Suprapubic skin (tissue), 3 donors: ENCODE data around the gene C1R.

Source experiments
- POLR2A ChIP-seq, 2 donors: fragments of 450-650 bp; IDR thresholded peaks; one replicate each; pipeline ENCODE4 v1.6.1; 2017; ENCODE audit warnings: antibody characterized with exemption in 2 of 2, mild to moderate bottlenecking in 2 of 2, moderate library complexity in 2 of 2
- TF ChIP-seq, protein P1 (sequence below), 2 donors: fragments of 200-600 bp in 1 of 2; fragments of 450-650 bp in 1 of 2; sonication (generic) in 1 of 2; IDR thresholded peaks; one replicate each; pipeline ENCODE4 v1.5.1; 2016 to 2019; ENCODE audit warnings: antibody characterized with exemption in 2 of 2, mild to moderate bottlenecking in 1 of 2, moderate library complexity in 1 of 2

DNA sequence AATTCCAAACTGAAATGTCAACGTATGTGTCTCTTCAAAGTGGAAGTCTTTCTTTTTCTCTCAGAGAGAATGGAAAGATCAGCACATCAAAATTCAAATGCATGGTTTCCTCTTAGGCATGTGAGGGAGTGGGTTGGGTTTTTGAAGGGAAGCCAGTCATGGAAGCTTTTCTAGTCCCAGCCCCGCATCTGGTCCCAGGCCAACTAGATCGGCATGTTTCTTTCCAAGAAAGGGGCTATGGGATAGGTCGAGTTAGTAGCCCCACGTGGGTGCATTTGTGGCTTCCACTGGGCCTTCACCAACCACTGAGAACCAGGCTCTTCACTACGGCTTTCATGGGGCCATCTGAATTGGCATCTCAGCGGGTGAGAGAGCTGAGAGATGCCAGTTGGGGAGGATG lies 25.1 kb downstream of the C1R start:
- TF ChIP-seq, protein P1, sequence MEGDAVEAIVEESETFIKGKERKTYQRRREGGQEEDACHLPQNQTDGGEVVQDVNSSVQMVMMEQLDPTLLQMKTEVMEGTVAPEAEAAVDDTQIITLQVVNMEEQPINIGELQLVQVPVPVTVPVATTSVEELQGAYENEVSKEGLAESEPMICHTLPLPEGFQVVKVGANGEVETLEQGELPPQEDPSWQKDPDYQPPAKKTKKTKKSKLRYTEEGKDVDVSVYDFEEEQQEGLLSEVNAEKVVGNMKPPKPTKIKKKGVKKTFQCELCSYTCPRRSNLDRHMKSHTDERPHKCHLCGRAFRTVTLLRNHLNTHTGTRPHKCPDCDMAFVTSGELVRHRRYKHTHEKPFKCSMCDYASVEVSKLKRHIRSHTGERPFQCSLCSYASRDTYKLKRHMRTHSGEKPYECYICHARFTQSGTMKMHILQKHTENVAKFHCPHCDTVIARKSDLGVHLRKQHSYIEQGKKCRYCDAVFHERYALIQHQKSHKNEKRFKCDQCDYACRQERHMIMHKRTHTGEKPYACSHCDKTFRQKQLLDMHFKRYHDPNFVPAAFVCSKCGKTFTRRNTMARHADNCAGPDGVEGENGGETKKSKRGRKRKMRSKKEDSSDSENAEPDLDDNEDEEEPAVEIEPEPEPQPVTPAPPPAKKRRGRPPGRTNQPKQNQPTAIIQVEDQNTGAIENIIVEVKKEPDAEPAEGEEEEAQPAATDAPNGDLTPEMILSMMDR (IDR thresholded peaks at IDR 0.05) = no peak
- no peak for TF ChIP-seq POLR2A (IDR thresholded peaks at IDR 0.05)
